ENCODE results near the gene MPI. TPM values are rescaled to one million over a fixed set of nuclear protein-coding genes. Genes with fewer than 3 reads are reported as not detected.

Gene MPI
- polyA plus RNA-seq, 1 experiment: 105 TPM

DNA sequence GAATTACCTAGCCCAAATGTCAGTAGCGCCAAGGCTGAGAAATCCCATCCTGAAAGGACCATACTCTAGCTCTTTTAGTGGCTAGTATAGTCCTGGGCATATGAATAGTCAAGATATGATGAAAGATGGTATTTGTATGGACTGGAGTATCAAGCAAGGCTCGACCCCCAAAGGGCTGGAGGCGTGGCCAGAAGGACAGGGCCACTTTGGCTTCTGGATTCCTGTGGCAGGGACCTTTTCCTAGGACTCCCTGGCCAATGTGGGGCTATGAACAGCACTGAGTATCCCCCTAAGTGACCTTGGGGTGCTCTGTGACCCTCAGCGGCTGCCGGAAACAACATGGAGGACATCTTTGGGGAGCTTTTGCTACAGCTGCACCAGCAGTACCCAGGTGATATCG lies 6.0 kb downstream of the MPI start:
- POLR2A ChIA-PET: no interaction called here
- peaks cover 23% of the 10 kb centered on the region for H3K36me3 ChIP-seq (ENCODE audit: control insufficient read depth, insufficient read depth, low read length)
- CTCF ChIA-PET: interaction anchor here (7.2 kb wide), 1 partner anchor 124 kb away, joined by 57 read pairs; no protein-coding TSS in a partner anchor
- no peak overlapping the region for H3K4me3 ChIP-seq (ENCODE audit: low read depth, low read length)
- H3K27me3 ChIP-seq (ENCODE audit: control insufficient read depth, insufficient read depth, low read length): no peaks in the 10 kb centered on the region
- no peak for TF ChIP-seq CTCF (IDR thresholded peaks at IDR 0.05; ENCODE audit: insufficient read depth, low read depth, low read length)
- DNase-seq (ENCODE audit: low read depth): no peak

DNA sequence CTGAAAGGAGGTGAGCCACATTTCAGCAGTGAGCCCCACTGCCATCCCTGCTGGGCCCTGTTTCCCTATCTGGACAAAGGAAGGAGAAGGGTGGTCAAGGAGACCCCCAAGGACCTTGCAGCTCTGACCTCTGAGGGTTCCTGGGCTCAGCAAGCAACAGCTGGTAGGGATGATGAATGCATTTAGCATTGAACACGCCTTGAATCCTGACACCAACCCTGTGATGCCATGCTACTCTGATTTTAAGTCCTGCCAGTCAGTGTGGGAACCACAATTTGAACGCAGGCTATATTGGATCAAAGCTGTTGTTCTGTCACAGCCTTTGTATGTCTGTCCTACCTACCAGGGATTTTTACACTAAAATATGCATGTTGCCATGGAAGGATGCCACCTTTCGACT lies 6.5 kb downstream of the MPI start:
- H3K27me3 ChIP-seq (ENCODE audit: control insufficient read depth, insufficient read depth, low read length): no peaks in the 10 kb centered on the region
- no peak for TF ChIP-seq CTCF (IDR thresholded peaks at IDR 0.05; ENCODE audit: insufficient read depth, low read depth, low read length)
- ChIA-PET CTCF (interaction anchor here (0.6 to 7.2 kb wide), 5 partner anchors 9 to 848 kb away, joined by 3 to 57 read pairs (median 4); no protein-coding TSS in a partner anchor), POLR2A (no interaction called here)
- no peak overlapping the region for H3K4me3 ChIP-seq (ENCODE audit: low read depth, low read length)
- peaks cover 27% of the 10 kb centered on the region for H3K36me3 ChIP-seq (ENCODE audit: control insufficient read depth, insufficient read depth, low read length)
- no peak for DNase-seq (ENCODE audit: low read depth)

DNA sequence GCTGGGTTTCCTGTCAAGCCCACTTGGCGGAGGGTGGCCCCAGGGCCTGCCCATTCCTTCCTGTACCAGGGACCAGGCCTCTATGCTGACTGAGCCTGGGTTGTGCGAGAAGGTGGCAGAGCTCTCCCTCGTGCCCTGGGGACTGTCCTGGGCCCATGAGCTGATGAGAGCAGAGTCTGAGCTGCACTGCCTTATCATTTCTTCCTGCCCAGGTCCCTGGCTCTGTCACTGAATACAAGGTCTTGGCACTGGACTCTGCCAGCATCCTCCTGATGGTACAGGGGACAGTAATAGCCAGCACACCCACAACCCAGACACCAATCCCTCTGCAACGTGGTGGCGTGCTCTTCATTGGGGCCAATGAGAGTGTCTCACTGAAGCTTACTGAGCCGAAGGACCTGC lies 7.5 kb downstream of the MPI start:
- H3K4me3 ChIP-seq (ENCODE audit: low read depth, low read length): no peak overlapping the region
- ChIA-PET POLR2A (no interaction called here), CTCF (interaction anchor here (0.8 to 7.2 kb wide), 5 partner anchors 8 to 442 kb away, joined by 3 to 57 read pairs (median 4); no protein-coding TSS in a partner anchor)
- DNase-seq (ENCODE audit: low read depth): no peak
- H3K27me3 ChIP-seq (ENCODE audit: control insufficient read depth, insufficient read depth, low read length): no peaks in the 10 kb centered on the region
- no peak for TF ChIP-seq CTCF (IDR thresholded peaks at IDR 0.05; ENCODE audit: insufficient read depth, low read depth, low read length)
- peaks cover 31% of the 10 kb centered on the region for H3K36me3 ChIP-seq (ENCODE audit: control insufficient read depth, insufficient read depth, low read length)

GRCh38 chr15:74901612-74902063 lies 11.8 kb downstream of the MPI start:
- peak; percentile 84 for TF ChIP-seq CTCF (IDR thresholded peaks at IDR 0.05; ENCODE audit: insufficient read depth, low read depth, low read length)
- Histone ChIP-seq H3K27me3 (ENCODE audit: control insufficient read depth, insufficient read depth, low read length) (no peaks in the 10 kb centered on the region), H3K36me3 (ENCODE audit: control insufficient read depth, insufficient read depth, low read length) (peaks cover 32% of the 10 kb centered on the region), H3K4me3 (ENCODE audit: low read depth, low read length) (no peak overlapping the region)
- no peak for DNase-seq (ENCODE audit: low read depth)
- ChIA-PET POLR2A (interaction anchor here (0.5 to 0.7 kb wide), 2 partner anchors 20 to 100 kb away, joined by 3 to 5 read pairs; no protein-coding TSS in a partner anchor), CTCF (interaction anchor here (0.6 to 7.2 kb wide), 33 partner anchors 9 to 534 kb away, joined by 3 to 57 read pairs (median 4); partner anchors contain the start of genes COX5A, CSK, CYP11A1 and MPI)

DNA sequence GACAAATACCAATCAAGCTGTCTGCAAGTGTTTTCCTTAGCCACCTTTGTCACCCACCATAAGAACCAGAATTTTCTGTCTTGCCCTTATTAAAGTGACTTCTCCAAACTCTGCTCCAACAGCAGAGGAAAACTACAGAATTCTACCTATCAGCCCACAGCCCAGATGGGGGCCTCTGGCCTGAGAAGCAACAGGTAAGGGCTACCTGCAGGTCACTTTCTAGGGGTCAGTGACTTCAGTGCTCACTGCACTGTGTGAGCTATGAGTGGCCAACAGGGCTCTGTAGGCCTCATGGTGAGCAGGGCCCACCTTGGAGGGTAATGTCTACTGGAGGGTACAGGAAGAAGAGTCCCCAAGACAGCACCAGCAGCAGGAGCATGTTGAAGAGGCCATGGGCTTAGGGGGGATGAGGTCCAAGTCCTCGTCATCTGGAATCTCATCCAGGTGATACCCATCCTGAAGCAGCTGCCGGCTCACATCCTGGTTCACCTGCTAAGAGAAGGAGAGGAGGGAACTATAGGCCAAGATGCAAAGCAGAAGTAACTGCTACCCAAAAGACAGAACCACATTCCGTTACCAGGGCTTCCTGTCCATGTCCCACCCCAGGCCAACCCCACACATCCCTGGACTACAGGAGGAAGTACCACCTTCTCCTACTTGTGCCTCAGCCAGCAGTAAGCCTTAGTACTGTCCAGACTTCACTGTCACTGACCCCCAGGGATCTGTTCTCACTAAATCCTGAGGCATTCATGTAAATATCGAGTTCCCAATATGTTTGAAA lies 12.6 kb downstream of the MPI start:
- no peak for DNase-seq (ENCODE audit: low read depth)
- Histone ChIP-seq H3K36me3 (ENCODE audit: control insufficient read depth, insufficient read depth, low read length) (peaks cover 29% of the 10 kb centered on the region), H3K27me3 (ENCODE audit: control insufficient read depth, insufficient read depth, low read length) (no peaks in the 10 kb centered on the region), H3K4me3 (ENCODE audit: low read depth, low read length) (no peak overlapping the region)
- ChIA-PET CTCF (interaction anchor here (0.8 to 7.2 kb wide), 26 partner anchors 10 to 535 kb away, joined by 3 to 57 read pairs (median 4); partner anchors contain the start of genes COX5A, CSK, CYP11A1 and MPI), POLR2A (no interaction called here)
- no peak for TF ChIP-seq CTCF (IDR thresholded peaks at IDR 0.05; ENCODE audit: insufficient read depth, low read depth, low read length)

Measured in BJ (cell line).